Measurements from ENCODE around the gene HPCAL1.

Gene HPCAL1

DNA sequence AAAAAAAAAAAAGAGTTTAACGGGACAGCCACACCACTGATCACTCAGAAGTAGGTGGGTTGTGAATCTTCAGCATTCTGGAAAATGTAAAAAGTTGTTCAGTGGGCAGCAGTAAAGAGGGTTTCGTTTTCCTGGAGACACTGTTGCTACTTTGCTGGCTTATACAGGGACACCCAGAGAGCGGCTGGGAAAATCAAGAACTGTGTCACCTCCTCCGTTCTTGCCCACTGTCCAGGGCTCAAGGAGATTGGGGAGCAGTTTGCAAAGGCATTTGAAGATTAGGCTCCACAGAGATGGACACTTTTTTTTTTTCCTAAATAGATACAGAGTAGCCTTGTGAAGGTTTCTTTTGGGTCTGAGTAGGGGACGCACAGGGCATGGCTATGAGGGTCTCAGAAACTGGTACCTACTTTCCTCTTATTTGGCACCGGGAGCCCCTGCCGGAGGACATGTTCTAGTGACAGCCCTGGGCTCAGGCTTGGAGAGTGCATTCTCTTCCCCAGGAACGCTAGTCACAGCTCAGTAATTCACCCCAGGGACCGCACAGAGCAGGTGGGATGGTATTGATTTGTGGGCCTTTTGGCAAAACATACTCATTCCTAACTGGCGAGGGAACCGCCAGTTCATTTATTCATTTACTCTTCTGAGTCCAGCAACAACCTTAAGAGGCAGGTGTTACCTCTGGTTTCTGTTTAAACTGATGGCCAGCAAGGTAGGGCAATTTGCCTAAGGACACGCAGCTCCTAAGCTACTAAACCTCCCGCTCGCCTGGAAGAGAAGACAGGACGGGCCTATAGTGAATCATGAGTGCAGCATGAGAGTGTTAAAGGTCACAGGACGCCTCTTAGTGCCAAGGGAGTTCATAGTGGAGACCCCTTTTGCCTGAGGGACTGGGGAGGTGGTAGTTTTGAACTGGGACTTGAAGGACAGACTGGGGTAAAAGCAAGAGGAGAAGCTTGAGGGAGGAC, 53.1 kb downstream of the HPCAL1 start:
- no peak for TF ChIP-seq CTCF (conservative IDR thresholded peaks at IDR 0.05)
- no peak overlapping the region for H3K27ac ChIP-seq

- TF ChIP-seq CTCF (conservative IDR thresholded peaks at IDR 0.05) = no peak
- H3K27ac ChIP-seq = no peak overlapping the region
These were observed 53.7 kb downstream of the HPCAL1 start for GRCh38 chr2:10356439-10356811.

GRCh38 chr2:10357193-10358169, 54.8 kb downstream of the HPCAL1 start:
- H3K27ac ChIP-seq = no peak overlapping the region
- no peak for TF ChIP-seq CTCF (conservative IDR thresholded peaks at IDR 0.05)

DNA sequence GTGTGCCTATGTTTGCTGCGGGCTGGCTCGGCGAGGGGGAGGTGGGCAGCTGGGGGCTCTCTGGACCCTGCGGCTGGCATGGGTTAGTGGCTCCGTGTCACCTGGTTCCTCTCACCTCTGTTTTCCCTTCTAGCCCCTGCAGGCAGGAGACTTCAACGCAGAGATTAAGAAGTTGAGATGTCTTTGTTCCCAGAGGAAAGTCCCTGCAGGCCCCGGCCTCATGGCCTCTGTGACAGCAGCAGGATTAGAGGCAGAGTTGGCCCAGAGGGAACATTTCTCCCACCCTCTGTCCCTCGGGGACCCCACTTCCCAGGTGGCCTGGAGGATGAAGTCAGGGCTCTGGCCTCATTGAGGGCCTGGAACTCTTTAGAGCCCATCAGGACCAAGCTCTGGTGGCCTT, 56.5 kb downstream of the HPCAL1 start:
- H3K27ac ChIP-seq = no peak overlapping the region
- TF ChIP-seq CTCF (conservative IDR thresholded peaks at IDR 0.05) = no peak

- no peak overlapping the region for H3K27ac ChIP-seq
- no peak for TF ChIP-seq CTCF (conservative IDR thresholded peaks at IDR 0.05)
These were observed 57.1 kb downstream of the HPCAL1 start for GRCh38 chr2:10359731-10360329.

DNA sequence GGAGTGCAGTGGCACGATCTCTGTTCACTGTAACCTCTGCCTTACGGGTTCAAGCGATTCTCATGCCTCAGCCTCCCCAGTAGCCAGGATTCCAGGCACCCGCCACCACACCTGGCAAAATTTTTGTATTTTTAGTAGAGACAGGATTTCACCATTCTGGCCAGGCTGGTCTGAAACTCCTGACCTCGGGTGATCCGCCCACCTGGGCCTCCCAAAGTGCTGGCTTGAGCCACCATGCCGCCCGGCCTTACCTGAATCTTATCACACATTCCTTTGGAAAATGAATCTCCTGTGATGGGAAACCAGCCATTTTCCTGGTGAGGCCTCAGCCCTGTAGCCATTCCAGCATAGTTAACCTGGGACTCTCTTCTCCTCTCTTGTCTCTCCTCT, 57.8 kb downstream of the HPCAL1 start:
- TF ChIP-seq CTCF (conservative IDR thresholded peaks at IDR 0.05) = no peak
- H3K27ac ChIP-seq = no peak overlapping the region

Data from VCaP (cell line).